Naive B cell (primary cell): ENCODE measurements around the gene CSF3R. TPM values are rescaled to one million over a fixed set of nuclear protein-coding genes. Genes with fewer than 3 reads are reported as not detected.

Experiments used
- ATAC-seq, 2 donors: fragments of 150-1000 bp; cut with Tn5 transposase; 2 replicates each; pipeline ENCODE4 v1.10.0; 2021; ENCODE audit warnings: low read depth in 2 of 2, mild to moderate bottlenecking in 2 of 2, moderate library complexity in 2 of 2
- DNase-seq: peaks from one replicate; pipeline ENCODE4 v3.0.0; 2022
- H3K27ac Mint-ChIP-seq, 6 donors: one replicate each; pipeline ENCODE4 v1.8.0; 2020 to 2022; ENCODE audit warnings: mild to moderate bottlenecking in 6 of 6, mixed read lengths in 6 of 6, moderate library complexity in 5 of 6, inconsistent platforms in 2 of 6
- H3K27me3 Mint-ChIP-seq, 3 donors: one replicate each; pipeline ENCODE4 v1.8.0; 2021 to 2022; ENCODE audit warnings: mixed read lengths in 3 of 3, mild to moderate bottlenecking in 1 of 3
- H3K36me3 Mint-ChIP-seq, 2 donors: one replicate each; pipeline ENCODE4 v1.8.0; 2020 to 2022; ENCODE audit warnings: mixed read lengths in 2 of 2, inconsistent platforms in 1 of 2, mild to moderate bottlenecking in 1 of 2
- H3K4me1 Mint-ChIP-seq, 3 donors: one replicate each; pipeline ENCODE4 v1.8.0; 2020 to 2022; ENCODE audit warnings: mixed read lengths in 3 of 3, inconsistent platforms in 1 of 3, mild to moderate bottlenecking in 1 of 3, moderate library complexity in 1 of 3
- H3K4me3 Mint-ChIP-seq, 8 donors: one replicate each; pipeline ENCODE4 v1.8.0; 2020 to 2022; ENCODE audit warnings: mild to moderate bottlenecking in 8 of 8, mixed read lengths in 8 of 8, moderate library complexity in 8 of 8, inconsistent platforms in 2 of 8
- H3K9me3 Mint-ChIP-seq, 7 donors: one replicate each; pipeline ENCODE4 v1.8.0; 2020 to 2022; ENCODE audit warnings: mixed read lengths in 7 of 7, mild to moderate bottlenecking in 5 of 7, inconsistent platforms in 2 of 7, moderate library complexity in 1 of 7
- polyA plus RNA-seq, 6 donors: library from polyadenylated mRNA; unstranded; fragments of 300-500 nt; fragmentation: Illumina TruSeq; gene quantifications; one replicate each; pipeline ENCODE4 v1.2.3, GENCODE V29; 2021; ENCODE audit warnings: low read depth in 6 of 6

Gene CSF3R
- 1 to 10 TPM in 3 of 6 donors, under 1 TPM in 3; 0.12 to 4.4 (median 0.78) TPM for polyA plus RNA-seq

DNA sequence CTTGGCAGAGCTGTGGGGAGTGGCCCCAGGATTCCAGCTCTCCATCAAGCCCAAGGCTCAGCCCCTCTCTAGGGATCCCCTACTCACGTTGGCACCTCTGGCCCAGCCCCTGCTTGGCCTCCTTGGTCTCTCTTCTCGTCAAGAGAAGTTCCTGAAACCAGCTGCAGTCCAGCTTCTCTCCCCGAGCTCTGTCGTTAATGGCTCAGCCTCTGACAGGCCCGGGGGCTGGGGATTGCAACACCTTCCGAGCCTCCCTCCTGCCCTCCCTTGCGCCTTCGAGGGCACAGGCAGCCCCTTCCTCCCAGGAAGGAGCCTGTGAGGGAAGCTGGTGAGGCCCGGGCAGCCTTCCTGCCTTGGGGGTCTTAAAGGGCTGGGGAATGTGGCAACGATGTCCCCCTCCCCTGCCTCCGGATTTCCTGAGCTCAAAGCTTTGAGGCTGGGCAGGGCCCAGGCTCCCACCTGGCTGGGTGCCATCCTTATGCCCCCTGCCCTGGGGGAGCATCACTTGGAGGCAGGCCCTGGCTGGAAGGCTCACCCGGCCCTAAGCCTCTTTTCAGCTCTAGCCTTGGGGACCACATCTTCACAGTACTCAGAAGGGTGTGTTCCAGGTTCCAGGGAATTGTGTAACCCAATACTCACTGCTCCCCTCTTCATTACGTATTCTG, at the start of gene CSF3R:
CSF3R (minus strand) TSS at position 190 of the 665 bp plus-strand sequence. CDS start 3,417 bp downstream, outside the sequence.
- H3K27ac Mint-ChIP-seq = peak within 1 kb of the TSS in 3 of 6 donors; percentile 15 to 91 (median 70)

DNA sequence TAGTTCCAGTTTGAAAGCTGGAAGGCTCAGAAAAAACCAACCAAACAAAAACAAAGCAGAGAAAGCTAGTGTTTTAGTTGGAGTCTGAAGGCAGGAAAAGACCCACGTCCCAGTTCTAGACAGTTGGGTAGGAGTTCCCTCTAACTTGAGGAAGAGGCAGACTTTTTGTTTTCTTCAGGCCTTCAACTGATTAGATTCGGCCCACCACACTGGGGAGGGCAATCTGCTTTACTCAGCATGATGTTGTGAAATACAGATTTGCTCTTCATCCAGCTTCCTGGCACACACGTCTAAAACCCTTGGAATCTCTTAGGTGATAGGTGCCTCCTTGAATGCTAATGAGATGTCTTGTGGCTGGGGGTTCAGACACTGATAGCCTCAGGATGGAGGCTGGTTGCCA, 49.1 kb upstream of the CSF3R start:
- no peak for ATAC-seq
- Mint-ChIP-seq H3K4me1 (no peaks in the 10 kb centered on the region), H3K9me3 (peaks cover 3 to 20% (median 6%) of the 10 kb centered on the region in 7 donors), H3K36me3 (peaks cover 0 to 4% of the 10 kb centered on the region in 2 donors), H3K27me3 (peaks cover 9 to 55% (median 45%) of the 10 kb centered on the region in 3 donors), H3K27ac (no peak overlapping the region), H3K4me3 (no peak overlapping the region)
- DNase-seq = no peak

More for the DNA sequence above, at the start of gene CSF3R:
- H3K36me3 Mint-ChIP-seq = no peaks in the 10 kb centered on the region
- H3K9me3 Mint-ChIP-seq = peaks cover 0 to 1% (median 0%) of the 10 kb centered on the region in 7 donors
- DNase-seq = no peak
- H3K4me1 Mint-ChIP-seq = peaks cover 23 to 39% (median 28%) of the 10 kb centered on the region in 3 donors
- peak within 1 kb of the TSS in 7 of 8 donors; percentile 28 to 89 (median 78) for H3K4me3 Mint-ChIP-seq
- peaks cover 9 to 22% (median 20%) of the 10 kb centered on the region in 3 donors for H3K27me3 Mint-ChIP-seq
- no peak for ATAC-seq

DNA sequence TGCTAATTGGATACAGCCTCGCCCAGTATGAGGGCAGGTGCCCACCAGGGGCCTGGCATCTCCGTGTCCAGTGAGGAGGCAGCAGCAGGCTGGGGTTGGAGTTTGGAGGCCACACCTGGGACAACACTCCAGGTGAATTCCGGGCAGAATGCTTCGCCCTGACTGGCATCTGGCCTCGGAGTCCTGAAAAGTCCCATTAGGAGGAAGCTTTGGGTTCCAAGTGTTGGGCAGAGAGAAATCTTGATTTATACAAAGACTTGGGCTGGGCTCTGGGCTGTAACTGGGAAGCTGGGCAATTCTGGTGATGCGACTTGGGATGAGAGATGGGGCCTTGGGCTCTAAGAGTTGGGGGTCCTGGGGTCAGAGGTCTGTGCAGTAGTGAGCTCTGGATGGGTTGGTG, 48.1 kb upstream of the CSF3R start:
- no peaks in the 10 kb centered on the region for H3K4me1 Mint-ChIP-seq
- ATAC-seq (no peak), DNase-seq (no peak)
- H3K9me3 Mint-ChIP-seq = peaks cover 3 to 20% (median 6%) of the 10 kb centered on the region in 7 donors
- peaks cover 0 to 4% of the 10 kb centered on the region in 2 donors for H3K36me3 Mint-ChIP-seq
- H3K27me3 Mint-ChIP-seq = peaks cover 6 to 45% (median 37%) of the 10 kb centered on the region in 3 donors
- H3K27ac Mint-ChIP-seq = no peak overlapping the region
- H3K4me3 Mint-ChIP-seq = no peak overlapping the region

DNA sequence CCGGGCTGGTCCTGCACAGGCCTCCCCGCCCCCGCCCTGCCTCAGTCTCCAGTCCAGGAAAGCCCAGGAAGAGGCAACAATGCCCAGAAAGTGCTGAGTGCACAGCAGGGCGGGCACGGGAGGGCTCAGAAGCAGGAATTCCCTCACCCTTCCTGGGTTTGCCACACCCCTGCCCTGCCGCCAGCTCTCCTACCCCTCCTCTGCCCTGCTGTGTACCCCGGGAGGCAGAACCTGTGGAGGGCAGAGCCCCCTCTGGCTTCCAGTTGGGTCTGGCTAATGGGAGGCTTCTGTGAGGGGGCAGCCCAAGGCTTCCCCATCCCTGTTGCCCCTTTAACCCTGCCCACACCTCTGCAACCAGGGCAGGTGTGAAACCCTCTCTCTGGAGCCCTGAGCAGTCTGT, 47.5 kb upstream of the CSF3R start:
- H3K27me3 Mint-ChIP-seq = peaks cover 4 to 45% (median 34%) of the 10 kb centered on the region in 3 donors
- ATAC-seq (no peak), DNase-seq (no peak)
- H3K27ac Mint-ChIP-seq = no peak overlapping the region
- no peak overlapping the region for H3K4me3 Mint-ChIP-seq
- H3K36me3 Mint-ChIP-seq = peaks cover 0 to 4% of the 10 kb centered on the region in 2 donors
- H3K4me1 Mint-ChIP-seq = no peaks in the 10 kb centered on the region
- peaks cover 3 to 20% (median 6%) of the 10 kb centered on the region in 7 donors for H3K9me3 Mint-ChIP-seq

DNA sequence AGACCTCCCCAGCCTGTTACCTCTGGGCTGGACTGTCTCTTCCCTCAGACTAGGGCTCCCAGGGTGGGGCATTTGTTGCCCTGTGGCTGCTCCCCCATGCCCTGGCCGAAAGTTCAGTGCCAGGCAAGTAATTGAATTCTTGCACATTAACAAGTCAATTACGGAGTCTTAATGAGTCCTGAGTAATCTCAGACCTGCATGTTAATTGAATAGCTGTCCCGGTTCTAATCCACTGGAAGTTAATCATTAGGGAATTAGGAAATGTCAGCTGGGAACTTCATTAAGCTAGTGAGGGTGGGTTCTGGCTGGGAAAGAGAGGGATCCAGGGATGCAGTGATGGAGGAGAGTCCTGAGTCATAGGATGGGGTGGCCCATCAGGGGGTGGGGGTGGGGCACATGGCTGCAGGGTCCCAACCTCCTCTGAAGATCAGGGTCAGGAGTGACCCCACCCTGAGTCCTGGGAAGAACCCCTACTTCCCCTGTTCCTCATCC, 47.1 kb upstream of the CSF3R start:
- no peak for ATAC-seq

DNA sequence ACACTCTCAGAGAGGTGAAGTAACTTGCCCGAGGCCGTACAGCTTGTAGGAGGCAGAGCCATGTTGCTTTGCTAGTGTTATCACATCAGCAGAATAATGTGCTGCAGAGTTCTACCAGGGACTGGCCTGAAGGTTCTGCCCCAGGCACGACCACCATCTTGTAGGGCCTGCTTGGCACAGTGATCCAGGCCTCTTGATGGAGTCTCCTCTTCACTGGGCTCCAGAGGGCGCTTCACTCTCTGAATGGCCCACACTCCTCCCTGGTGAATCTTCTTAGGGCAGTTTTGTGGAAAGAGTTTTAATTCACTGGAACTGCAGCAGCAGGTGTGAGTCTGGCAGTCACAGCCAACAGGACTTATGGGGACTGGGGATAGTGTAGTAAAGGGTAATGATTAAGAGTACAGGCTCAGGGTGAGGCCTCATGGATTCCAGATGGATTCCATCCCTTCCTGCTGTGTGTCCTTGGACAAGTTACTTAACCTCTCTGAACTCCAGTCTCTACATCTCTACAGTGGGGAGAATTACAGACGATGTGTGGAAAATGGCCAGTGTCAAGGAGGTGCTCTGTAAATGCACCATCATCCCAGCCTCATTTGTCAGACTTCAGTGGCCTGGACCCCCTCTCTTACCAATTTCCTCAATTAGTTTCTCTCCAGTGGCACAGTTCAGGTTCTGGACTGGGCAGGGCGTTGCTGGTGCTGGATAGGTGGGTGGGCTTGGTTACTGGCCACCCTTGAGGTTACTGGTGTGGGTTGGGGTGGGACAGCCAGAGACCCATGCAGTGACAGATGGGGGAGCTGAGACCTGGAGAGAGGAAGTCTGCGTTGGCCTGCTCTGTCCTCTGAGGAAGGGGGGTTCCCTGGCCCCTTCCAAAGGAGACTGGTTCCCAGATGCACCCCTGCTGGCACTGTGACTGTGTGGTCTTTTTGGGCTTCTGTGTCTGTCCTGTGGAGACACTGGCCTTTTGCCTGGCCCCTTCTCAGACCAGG, 45.9 kb upstream of the CSF3R start:
- H3K9me3 Mint-ChIP-seq = peaks cover 3 to 17% (median 6%) of the 10 kb centered on the region in 7 donors
- H3K4me3 Mint-ChIP-seq = no peak overlapping the region
- H3K36me3 Mint-ChIP-seq = no peaks in the 10 kb centered on the region
- no peak for ATAC-seq
- no peaks in the 10 kb centered on the region for H3K4me1 Mint-ChIP-seq
- peak overlapping the region in 1 of 6 donors; percentile 14 for H3K27ac Mint-ChIP-seq
- peaks cover 4 to 39% (median 26%) of the 10 kb centered on the region in 3 donors for H3K27me3 Mint-ChIP-seq
- no peak for DNase-seq

More for the DNA sequence above, 47.1 kb upstream of the CSF3R start:
- no peaks in the 10 kb centered on the region for H3K4me1 Mint-ChIP-seq
- H3K9me3 Mint-ChIP-seq = peaks cover 3 to 20% (median 6%) of the 10 kb centered on the region in 7 donors
- no peak for DNase-seq
- no peak overlapping the region for H3K4me3 Mint-ChIP-seq
- peaks cover 0 to 4% of the 10 kb centered on the region in 2 donors for H3K36me3 Mint-ChIP-seq
- H3K27me3 Mint-ChIP-seq = peaks cover 0 to 45% (median 34%) of the 10 kb centered on the region in 3 donors
- no peak overlapping the region for H3K27ac Mint-ChIP-seq

DNA sequence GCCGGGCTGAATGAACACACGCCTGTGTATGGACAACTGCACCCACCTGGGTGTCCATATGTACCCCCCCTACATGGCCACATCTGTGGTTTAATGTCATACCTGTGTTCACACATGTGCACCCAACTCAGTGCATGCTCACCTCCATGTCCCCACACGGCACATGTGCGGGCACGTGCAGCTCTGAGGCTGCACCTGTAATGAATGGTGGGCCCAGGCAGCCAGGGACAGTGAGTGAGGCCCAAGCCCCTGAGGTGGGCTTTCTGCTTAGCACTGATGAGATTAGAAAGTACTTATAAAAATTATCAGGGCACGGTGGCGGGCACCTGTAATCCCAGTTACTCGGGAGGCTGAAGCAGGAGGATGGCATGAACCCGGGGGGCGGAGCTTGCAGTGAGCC, 42.5 kb upstream of the CSF3R start:
- DNase-seq (no peak), ATAC-seq (no peak)
- H3K27ac Mint-ChIP-seq = no peak overlapping the region
- H3K27me3 Mint-ChIP-seq = peaks cover 4 to 25% (median 22%) of the 10 kb centered on the region in 3 donors
- no peaks in the 10 kb centered on the region for H3K4me1 Mint-ChIP-seq
- no peaks in the 10 kb centered on the region for H3K9me3 Mint-ChIP-seq
- H3K4me3 Mint-ChIP-seq = no peak overlapping the region
- H3K36me3 Mint-ChIP-seq = no peaks in the 10 kb centered on the region

DNA sequence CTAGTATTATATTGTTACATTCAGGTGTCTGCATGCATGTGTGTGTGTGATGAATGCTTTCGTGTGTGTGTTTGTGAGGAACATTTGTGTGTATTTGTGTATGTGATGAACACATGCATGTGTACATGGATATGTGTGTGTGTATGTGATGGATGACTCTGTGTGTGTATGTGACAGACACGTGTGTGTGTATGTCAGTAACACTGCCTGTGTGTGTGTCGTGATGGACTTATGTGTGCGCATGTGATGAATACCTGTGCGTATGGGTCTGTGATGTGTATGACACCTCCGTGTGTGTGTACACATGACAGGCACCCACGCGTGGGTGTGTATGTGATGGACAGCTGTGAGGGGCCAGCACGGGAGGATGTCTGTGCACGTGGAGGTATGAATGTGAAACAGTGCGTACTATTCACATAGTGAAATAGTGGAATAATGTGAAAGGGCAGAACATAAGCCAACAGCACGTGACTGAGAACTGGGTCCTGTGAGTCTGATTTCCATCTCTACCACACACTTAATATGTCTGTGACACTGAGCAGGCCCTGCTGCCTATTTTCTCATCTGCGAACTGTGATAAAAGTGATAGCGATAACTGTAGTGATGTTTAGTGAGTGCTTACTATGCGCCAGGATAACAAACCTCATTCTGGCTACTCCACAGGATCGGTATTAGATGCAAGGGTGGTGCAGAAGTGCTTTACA, 41.8 kb upstream of the CSF3R start:
- peak overlapping the region in 1 of 6 donors; percentile 9 for H3K27ac Mint-ChIP-seq
- H3K4me3 Mint-ChIP-seq = no peak overlapping the region

DNA sequence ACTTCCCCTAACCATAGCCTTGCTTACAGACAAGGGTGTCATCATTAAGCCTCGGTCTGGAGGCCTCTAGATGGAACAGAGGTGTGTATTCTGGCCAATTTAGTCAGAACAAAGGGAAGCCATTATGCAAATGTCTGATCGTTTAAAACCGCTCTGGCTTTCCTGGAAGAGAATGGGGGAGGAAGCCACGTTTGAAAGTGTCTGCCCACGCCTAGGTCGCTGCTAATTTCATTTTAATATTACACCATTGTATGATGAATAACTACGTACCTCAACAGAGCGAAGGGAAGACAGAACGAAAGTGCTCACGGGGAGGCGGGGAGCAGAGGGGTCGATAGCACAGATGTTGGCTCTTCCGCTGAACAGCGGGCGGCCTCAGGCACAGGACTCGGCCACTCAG, 41.1 kb upstream of the CSF3R start:
- no peaks in the 10 kb centered on the region for H3K36me3 Mint-ChIP-seq
- no peak overlapping the region for H3K4me3 Mint-ChIP-seq
- no peak overlapping the region for H3K27ac Mint-ChIP-seq
- DNase-seq (no peak), ATAC-seq (no peak)
- no peaks in the 10 kb centered on the region for H3K4me1 Mint-ChIP-seq
- peaks cover 4 to 15% (median 14%) of the 10 kb centered on the region in 3 donors for H3K27me3 Mint-ChIP-seq
- no peaks in the 10 kb centered on the region for H3K9me3 Mint-ChIP-seq

More for the DNA sequence above, 41.8 kb upstream of the CSF3R start:
- DNase-seq = no peak
- peaks cover 4 to 18% (median 15%) of the 10 kb centered on the region in 3 donors for H3K27me3 Mint-ChIP-seq
- H3K9me3 Mint-ChIP-seq = no peaks in the 10 kb centered on the region
- H3K4me1 Mint-ChIP-seq = no peaks in the 10 kb centered on the region
- no peaks in the 10 kb centered on the region for H3K36me3 Mint-ChIP-seq
- no peak for ATAC-seq

DNA sequence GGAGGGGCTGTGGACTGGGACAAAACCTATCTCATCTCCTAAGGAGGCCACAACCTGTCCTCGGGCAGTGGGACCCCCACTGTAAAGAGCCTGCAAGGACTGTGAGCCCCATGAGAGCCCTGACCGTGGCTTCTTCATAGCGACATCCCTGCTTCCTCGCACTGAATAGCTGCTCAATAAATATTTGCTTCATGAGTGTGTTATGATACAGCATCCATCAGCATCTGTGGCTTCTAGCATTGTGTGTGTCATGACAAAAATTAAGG, 40.5 kb upstream of the CSF3R start:
- DNase-seq = no peak
- no peaks in the 10 kb centered on the region for H3K4me1 Mint-ChIP-seq
- H3K27ac Mint-ChIP-seq = no peak overlapping the region
- H3K36me3 Mint-ChIP-seq = no peaks in the 10 kb centered on the region
- H3K4me3 Mint-ChIP-seq = no peak overlapping the region
- H3K9me3 Mint-ChIP-seq = no peaks in the 10 kb centered on the region
- H3K27me3 Mint-ChIP-seq = peaks cover 4 to 9% (median 8%) of the 10 kb centered on the region in 3 donors
- ATAC-seq = no peak

DNA sequence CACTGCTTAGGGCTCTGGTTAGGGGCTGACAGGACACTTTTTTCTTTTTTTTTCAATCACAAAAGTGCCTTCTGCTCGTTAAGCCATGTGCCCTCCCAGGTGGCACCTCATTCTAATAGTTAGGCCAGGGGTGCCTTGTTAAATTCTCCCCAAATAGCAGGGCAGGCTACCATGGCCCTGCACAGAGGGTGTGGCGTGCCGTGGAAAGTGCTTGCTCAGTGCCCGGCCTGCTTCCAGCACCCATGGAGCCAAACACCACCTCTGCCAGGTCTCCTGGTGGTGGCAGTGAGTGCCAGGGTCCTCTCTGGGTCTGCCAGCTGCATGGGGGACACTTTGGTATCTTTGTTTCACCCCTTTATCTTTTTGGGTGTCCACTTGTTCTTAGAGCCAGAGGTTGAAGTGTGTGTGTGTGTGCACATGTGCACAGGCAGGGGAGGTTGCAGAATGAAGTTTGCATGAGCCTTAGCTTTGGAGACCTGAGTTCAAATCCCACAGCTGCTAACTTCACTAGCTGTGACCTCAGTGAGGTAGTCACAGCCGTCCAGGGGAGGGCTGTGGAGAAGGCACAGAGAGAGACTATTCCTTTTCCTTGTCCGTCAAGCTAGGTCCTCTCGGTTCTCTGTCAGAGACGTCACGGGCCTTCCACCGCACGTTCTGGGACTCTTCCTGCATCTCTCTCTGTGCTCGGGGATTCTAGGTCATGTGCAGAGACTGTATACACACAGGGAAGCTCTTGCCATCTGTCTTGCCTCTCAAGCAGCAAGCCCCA, 39.9 kb upstream of the CSF3R start:
- no peak for DNase-seq
- H3K27ac Mint-ChIP-seq = no peak overlapping the region

DNA sequence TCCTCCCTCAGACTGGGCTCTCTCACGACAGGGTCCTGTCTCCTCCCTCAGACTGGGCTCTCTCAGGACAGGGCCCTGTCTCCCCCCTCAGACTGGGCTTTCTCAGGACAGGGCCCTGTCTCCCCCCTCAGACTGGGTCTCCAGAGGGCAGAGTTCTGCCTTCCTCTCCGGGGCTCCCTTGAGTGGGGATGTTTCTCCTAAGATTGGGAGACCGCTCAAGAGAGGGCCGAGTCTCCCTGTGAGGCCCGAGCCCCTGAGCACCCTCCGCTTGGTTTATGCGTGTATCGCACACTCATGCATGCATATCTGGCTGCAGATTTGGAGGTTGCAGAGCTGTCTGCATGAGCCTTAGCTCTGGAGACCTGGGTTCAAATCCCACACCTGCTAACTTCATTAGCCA, 39.3 kb upstream of the CSF3R start:
- Mint-ChIP-seq H3K27ac (no peak overlapping the region), H3K9me3 (no peaks in the 10 kb centered on the region), H3K4me3 (no peak overlapping the region), H3K27me3 (peaks cover 0 to 4% (median 0%) of the 10 kb centered on the region in 3 donors), H3K4me1 (no peaks in the 10 kb centered on the region), H3K36me3 (no peaks in the 10 kb centered on the region)
- ATAC-seq = no peak
- no peak for DNase-seq

More for the DNA sequence above, 39.9 kb upstream of the CSF3R start:
- ATAC-seq = no peak
- H3K36me3 Mint-ChIP-seq = no peaks in the 10 kb centered on the region
- H3K4me3 Mint-ChIP-seq = no peak overlapping the region
- peaks cover 3 to 5% (median 4%) of the 10 kb centered on the region in 3 donors for H3K27me3 Mint-ChIP-seq
- H3K9me3 Mint-ChIP-seq = no peaks in the 10 kb centered on the region
- no peaks in the 10 kb centered on the region for H3K4me1 Mint-ChIP-seq
